NCI-H2171 treated with DMSO at 0.1 percent for 48 hours (cell line): ENCODE results near the gene ATXN1.
A peak's percentile ranks its signal among the peaks of the same experiment; 100 is the strongest.
"Not testable (repeated sequence)": the region's sequence is repeated elsewhere in the genome, so short reads cannot be mapped to it uniquely, and the experiment has no call there.

Experiments
- DNase-seq: peaks from one replicate; lab custom pipeline; 2025; lab: John Stamatoyannopoulos, UW

Gene ATXN1

GRCh38 chr6:16473908-16474771 lies 287.1 kb downstream of the ATXN1 start:
- no peak for DNase-seq

DNA sequence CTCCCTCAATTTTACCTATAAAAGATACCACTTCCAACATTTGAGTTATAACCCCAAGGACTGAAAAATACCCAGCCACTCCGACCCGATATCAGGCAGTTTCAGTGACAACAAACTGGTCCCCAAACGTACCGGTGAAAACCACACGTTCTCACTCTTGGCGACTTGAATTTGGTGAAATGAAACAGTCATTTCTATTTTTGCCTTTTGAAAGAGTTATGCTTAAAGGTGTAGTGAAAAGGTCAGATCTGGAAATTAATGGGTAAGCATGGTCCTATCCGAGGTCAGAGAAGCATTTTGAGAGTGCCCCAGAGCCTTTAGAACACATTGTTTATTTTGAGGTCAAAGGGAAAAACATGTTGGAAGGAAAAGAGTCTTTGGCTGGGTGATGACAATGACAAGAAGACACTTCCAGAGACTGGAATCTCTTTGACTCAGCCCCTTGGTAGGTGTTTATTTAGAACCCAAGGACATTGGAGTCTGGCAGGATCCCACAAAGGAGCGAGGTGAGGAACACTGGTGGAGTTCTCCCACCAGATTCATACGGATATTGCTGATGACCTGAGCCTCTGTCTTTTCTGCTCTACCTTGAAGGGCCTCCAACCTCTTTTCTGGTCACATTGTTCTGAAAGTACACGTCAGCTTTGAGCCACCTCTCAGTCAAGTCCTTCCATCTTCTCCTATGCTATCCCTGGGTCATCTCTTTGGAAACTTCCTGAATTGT lies 287.9 kb downstream of the ATXN1 start:
- no peak for DNase-seq

GRCh38 chr6:16472349-16473069 lies 288.8 kb downstream of the ATXN1 start:
- no peak for DNase-seq

- DNase-seq, result no peak
These were observed 289.4 kb downstream of the ATXN1 start for GRCh38 chr6:16471910-16472297.

- peak; percentile 10 for DNase-seq
These were observed 289.9 kb downstream of the ATXN1 start for GRCh38 chr6:16471222-16471909.

- DNase-seq, result peak; percentile 60
These were observed 290.6 kb downstream of the ATXN1 start for GRCh38 chr6:16470502-16471221.

GRCh38 chr6:16468991-16469615 lies 292.2 kb downstream of the ATXN1 start:
- DNase-seq, result no peak

DNA sequence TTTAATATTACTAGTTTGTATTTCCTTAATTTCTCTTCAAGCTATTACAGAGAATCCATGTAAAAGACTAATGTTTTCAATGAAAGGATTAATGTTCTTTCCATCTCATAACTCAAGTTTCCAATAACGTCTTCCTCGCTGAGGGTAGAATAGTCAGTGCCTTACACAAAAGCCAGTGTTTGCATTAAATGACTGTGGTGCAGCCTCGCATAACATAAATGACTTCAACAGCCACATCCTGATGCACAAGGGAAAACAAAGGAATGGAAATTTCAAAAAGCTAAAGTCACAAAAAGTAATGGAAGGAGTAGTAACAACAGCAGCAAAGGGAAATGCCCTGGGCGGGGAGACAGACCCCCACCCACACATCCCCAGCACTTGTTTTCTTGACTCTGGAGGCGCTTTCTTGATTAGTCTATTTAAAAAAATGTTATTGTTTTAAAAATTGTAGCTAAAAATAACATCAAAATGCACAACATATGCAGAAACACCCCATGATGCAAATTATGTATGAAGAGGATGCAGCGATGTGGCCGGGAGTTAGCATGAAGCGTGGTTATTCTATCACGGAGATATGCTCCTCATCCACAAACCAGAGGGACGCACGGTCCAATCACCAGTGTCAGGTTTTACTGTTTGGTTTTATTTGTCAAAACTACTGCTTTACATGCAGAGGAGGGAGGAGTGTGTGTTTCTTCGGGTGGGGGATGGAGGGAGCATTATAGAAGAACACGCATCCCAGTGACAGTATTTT lies 294.3 kb downstream of the ATXN1 start:
- DNase-seq, result no peak

DNA sequence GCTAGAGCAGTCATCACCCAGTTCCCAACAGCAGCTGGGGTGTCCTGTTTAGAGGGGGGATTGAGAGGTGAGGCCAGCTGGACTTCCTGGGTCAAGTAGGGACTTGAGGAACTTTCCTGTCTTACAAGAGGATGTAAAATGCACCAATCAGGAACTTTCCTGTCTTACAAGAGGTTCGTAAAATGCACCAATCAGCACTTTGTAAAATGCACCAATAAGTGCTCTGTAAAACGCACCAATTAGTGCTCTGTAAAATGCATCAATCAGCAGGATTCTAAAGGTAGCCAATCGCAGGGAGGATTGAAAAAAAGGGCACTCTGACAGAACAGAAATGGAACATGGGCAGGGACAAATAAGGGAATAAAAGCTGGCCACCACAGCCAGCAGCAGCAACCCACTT lies 297.2 kb downstream of the ATXN1 start:
- DNase-seq, result no peak

DNA sequence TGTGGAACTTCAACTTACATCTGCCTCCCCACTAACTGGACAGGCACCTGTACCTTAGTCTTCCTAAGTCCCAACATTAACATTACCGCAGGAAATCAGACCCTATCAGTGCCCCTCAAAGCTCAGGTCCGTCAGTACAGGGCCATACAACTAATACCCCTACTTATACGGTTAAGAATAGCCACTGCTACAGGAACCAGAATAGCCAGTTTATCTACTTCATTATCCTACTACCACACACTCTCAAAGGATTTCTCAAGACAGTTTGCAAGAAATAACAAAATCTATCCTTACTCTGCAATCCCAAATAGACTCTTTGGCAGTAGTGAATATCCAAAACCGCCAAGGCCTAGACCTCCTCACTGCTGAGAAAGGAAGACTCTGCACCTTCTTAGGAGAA lies 298.0 kb downstream of the ATXN1 start:
- DNase-seq, result not testable (repeated sequence)

DNA sequence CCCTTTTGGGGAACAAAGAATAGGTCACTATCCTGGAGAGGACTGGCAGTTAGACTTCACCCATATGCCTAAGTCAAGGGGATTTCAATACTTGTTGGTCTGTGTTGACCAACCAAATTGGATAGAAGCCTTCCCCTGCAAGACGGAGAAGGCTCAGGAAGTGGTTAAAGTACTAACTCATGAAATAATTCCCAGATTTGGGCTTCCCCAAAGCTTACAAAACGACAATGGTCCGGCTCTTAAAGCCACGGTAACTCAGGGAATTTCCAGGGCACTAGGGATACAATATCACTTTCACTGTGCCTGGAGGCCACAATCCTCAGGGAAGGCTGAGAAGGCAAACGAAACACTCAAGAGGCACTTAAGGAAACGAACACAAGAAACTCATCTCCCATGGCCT lies 299.8 kb downstream of the ATXN1 start:
- DNase-seq, result no peak

GRCh38 chr6:16459472-16459871 lies 301.8 kb downstream of the ATXN1 start:
- DNase-seq, result not testable (repeated sequence)

DNA sequence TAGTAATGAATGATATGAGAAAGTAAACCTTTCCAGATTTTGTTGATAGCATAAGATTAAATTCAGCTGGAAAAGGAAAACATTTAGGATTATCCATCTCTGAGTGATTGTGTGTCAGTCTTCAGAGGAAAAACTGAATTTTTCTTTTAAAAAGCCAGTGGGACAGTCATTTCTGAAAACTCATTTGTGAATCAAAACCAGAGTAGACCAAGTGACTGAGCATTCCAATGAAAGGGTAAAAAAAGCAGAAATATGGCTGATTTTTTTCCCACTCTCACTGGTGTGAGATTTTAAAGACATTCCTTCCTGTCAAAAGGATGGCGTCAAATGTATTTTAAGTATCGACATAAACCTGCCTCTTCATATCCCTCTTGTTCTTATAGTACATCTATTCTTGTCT lies 308.9 kb downstream of the ATXN1 start:
- DNase-seq, result no peak

DNA sequence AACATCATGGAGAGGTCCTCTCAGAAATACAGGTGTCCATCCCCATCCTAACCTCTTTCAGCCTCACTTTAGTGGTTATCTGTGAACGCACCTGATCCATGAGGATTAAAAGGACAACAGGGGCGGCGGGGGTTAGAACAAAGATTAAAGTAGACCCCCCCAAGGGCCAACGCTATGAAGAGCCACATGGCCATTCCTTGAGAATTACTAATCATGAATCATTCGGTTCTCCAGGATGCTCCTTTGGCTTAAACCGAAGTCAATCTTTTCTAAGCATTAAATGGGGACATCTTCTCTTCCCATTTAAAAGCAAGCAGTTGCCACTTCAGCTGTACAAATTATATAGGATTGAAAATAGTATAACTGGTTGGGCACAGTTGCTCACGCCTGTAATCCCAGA lies 310.4 kb downstream of the ATXN1 start:
- no peak for DNase-seq

GRCh38 chr6:16450285-16450684 lies 311.0 kb downstream of the ATXN1 start:
- DNase-seq, result no peak

DNA sequence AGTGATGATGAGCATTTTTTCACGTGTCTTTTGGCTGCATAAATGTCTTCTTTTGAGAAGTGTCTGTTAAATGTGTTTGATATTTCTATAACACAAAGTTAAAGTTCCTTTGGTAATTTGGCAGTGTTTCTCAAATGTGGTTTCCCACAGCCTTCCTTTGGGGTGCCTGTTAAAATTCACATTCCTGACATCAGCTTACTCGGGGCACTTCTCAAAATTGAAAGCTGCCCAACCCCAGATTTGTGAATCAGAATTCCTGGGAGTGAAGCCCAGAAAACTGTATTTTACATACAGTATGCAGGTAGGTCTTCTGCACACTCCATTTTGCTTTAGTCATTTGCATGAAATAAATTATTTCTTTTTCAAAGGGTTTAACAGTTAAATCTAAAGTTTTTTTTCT lies 315.0 kb downstream of the ATXN1 start:
- no peak for DNase-seq

GRCh38 chr6:16442031-16442430 lies 319.2 kb downstream of the ATXN1 start:
- no peak for DNase-seq

DNA sequence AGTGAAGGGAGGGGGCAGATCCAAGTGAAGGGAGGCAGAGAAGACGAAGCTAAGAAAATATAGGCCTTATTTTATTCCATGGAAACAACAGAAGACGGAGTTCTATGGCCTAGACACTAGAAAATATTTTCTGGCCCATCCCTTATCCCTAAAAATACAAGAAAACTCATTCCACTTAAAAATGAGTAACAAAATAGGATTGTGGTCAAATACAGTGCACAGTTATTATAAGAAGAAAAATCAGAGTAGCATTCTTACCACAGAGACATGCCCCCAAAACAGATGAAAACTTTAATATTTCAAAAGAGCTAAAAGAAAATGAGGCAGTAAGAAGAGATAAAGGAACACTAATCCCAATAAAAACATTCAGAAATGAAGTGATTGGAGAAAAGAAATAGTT lies 320.0 kb downstream of the ATXN1 start:
- no peak for DNase-seq

DNA sequence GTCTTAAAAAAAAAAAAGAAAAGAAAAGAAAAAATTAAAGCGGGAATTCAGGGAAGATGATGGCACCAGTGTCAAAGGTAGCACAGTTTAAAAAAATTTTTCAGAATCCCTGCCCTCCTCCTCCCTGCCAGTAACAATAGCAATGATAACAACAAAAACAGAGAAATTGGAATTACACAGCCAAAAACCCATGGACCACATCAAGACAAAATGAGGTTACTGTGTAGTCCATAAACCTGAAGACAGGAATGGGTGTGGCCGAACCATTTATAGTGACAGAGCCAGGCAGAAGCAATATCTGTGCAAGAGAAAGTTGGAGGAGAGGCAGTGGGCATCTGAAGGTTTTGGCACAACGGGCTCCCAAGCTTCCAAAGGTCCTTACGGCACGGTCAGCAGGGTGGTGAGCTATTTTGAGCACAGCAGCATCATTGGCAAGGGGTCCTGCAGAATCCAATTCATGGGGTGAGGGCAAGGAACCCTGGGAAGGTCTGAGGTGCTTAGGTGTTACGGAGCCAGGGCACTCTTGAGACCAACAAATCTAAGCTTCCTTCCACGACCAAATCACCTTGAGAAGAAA lies 320.5 kb downstream of the ATXN1 start:
- no peak for DNase-seq
